ENCODE results near the gene GDE1.

GDE1 gene

DNA sequence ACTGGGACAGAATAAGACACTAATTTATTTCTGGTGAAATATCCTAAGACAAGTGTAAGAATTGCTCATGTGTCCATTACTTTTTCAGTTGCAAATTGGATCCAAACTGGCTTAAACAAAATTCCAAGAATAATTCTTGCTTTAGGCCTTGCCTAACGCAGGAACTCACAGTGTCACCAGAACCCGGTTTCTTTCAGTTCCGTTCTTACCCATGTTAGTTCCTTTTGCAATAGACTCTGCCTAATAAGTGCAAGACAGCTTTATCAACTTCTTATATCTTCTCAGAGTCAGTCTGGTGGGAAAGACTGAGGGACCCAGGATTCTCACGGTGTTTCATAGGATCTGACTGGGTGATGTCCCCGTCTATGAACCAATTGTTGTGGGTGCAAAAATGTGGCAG lies 24.7 kb downstream of the GDE1 start:
- no peaks in the 10 kb centered on the region for H3K79me2 ChIP-seq (ENCODE audit: insufficient read depth, low read length)
- H3K36me3 ChIP-seq (ENCODE audit: insufficient read depth, low read length): peaks cover 26% of the 10 kb centered on the region; the same call in 1 of the 2 replicates
- H3K9me3 ChIP-seq (ENCODE audit: insufficient read depth, low read depth, low read length): no peaks in the 10 kb centered on the region
- H2AFZ ChIP-seq (ENCODE audit: low read length): no peak overlapping the region
- H4K20me1 ChIP-seq (ENCODE audit: insufficient read depth, low read length, poor library complexity, severe bottlenecking): no peaks in the 10 kb centered on the region
- H3K4me2 ChIP-seq (ENCODE audit: low read depth, low read length, poor library complexity, severe bottlenecking): no peak overlapping the region
- H3K4me1 ChIP-seq (ENCODE audit: insufficient read depth, low read length, poor library complexity, severe bottlenecking): peaks cover 3% of the 10 kb centered on the region
- H3K4me3 ChIP-seq (ENCODE audit: low read length, poor library complexity, severe bottlenecking): no peak overlapping the region
- no peak overlapping the region for H3K9ac ChIP-seq (ENCODE audit: low read depth, low read length, poor library complexity, severe bottlenecking)
- TF ChIP-seq CTCF (conservative IDR thresholded peaks at IDR 0.05; ENCODE audit: low read length) (no peak), EZH2phosphoT487 (IDR thresholded peaks at IDR 0.05; ENCODE audit: borderline replicate concordance) (no peak)
- no peaks in the 10 kb centered on the region for H3K9me2 ChIP-seq (replicated peaks; ENCODE audit: low read depth, low read length)
- H3F3A ChIP-seq (ENCODE audit: low read depth): no peaks in the 10 kb centered on the region
- no peaks in the 10 kb centered on the region for H3K27me3 ChIP-seq (ENCODE audit: insufficient read depth, low read length, poor library complexity, severe bottlenecking)

- Histone ChIP-seq H3K36me3 (ENCODE audit: insufficient read depth, low read length) (no peaks in the 10 kb centered on the region), H3K4me2 (ENCODE audit: low read depth, low read length, poor library complexity, severe bottlenecking) (no peak overlapping the region), H3F3A (ENCODE audit: low read depth) (no peaks in the 10 kb centered on the region), H3K4me3 (ENCODE audit: low read length, poor library complexity, severe bottlenecking) (no peak overlapping the region), H2AFZ (ENCODE audit: low read length) (no peak overlapping the region), H3K79me2 (ENCODE audit: insufficient read depth, low read length) (no peaks in the 10 kb centered on the region), H3K9ac (ENCODE audit: low read depth, low read length, poor library complexity, severe bottlenecking) (no peak overlapping the region), H3K9me3 (ENCODE audit: insufficient read depth, low read depth, low read length) (no peaks in the 10 kb centered on the region), H3K27me3 (ENCODE audit: insufficient read depth, low read length, poor library complexity, severe bottlenecking) (no peaks in the 10 kb centered on the region), H3K4me1 (ENCODE audit: insufficient read depth, low read length, poor library complexity, severe bottlenecking) (peaks cover 3% of the 10 kb centered on the region), H3K9me2 (replicated peaks; ENCODE audit: low read depth, low read length) (no peaks in the 10 kb centered on the region), H4K20me1 (ENCODE audit: insufficient read depth, low read length, poor library complexity, severe bottlenecking) (no peaks in the 10 kb centered on the region)
- TF ChIP-seq CTCF (conservative IDR thresholded peaks at IDR 0.05; ENCODE audit: low read length) (no peak), EZH2phosphoT487 (IDR thresholded peaks at IDR 0.05; ENCODE audit: borderline replicate concordance) (no peak)
These were observed 31.3 kb downstream of the GDE1 start for GRCh38 chr16:19490619-19491018.

GRCh38 chr16:19488213-19488640 lies 33.7 kb downstream of the GDE1 start:
- H4K20me1 ChIP-seq (ENCODE audit: insufficient read depth, low read length, poor library complexity, severe bottlenecking): no peaks in the 10 kb centered on the region
- TF ChIP-seq CTCF (conservative IDR thresholded peaks at IDR 0.05; ENCODE audit: low read length) (no peak), EZH2phosphoT487 (IDR thresholded peaks at IDR 0.05; ENCODE audit: borderline replicate concordance) (no peak)
- H3K27me3 ChIP-seq (ENCODE audit: insufficient read depth, low read length, poor library complexity, severe bottlenecking): no peaks in the 10 kb centered on the region
- no peak overlapping the region for H3K4me3 ChIP-seq (ENCODE audit: low read length, poor library complexity, severe bottlenecking)
- H2AFZ ChIP-seq (ENCODE audit: low read length): no peak overlapping the region
- H3K9ac ChIP-seq (ENCODE audit: low read depth, low read length, poor library complexity, severe bottlenecking): no peak overlapping the region
- no peaks in the 10 kb centered on the region for H3K36me3 ChIP-seq (ENCODE audit: insufficient read depth, low read length)
- H3F3A ChIP-seq (ENCODE audit: low read depth): no peaks in the 10 kb centered on the region
- H3K9me2 ChIP-seq (replicated peaks; ENCODE audit: low read depth, low read length): no peaks in the 10 kb centered on the region
- H3K79me2 ChIP-seq (ENCODE audit: insufficient read depth, low read length): no peaks in the 10 kb centered on the region
- H3K4me2 ChIP-seq (ENCODE audit: low read depth, low read length, poor library complexity, severe bottlenecking): no peak overlapping the region
- no peaks in the 10 kb centered on the region for H3K9me3 ChIP-seq (ENCODE audit: insufficient read depth, low read depth, low read length)
- H3K4me1 ChIP-seq (ENCODE audit: insufficient read depth, low read length, poor library complexity, severe bottlenecking): no peaks in the 10 kb centered on the region
